Lung (tissue), 12 donors: ENCODE data around the gene FXYD7. TPM values are rescaled to one million over a fixed set of nuclear protein-coding genes. Genes with fewer than 3 reads are reported as not detected.

ENCODE experiments used
- ATAC-seq: fragments of 200-7000 bp; cut with Tn5 transposase; one replicate; pipeline ENCODE4 v1.9.1; 2020; ENCODE audit warnings: moderate number of reproducible peaks; ENCODE audit not compliant: insufficient read depth, low FRiP score
- DNase-seq, 3 donors: peaks; one replicate each; pipeline ENCODE4 v3.0.0-alpha.2; 2013 to 2017
- H3K27ac ChIP-seq, 2 donors: one replicate each; pipeline ENCODE4 v1.5.1; 2013; ENCODE audit warnings: mild to moderate bottlenecking in 2 of 2, moderate library complexity in 2 of 2, control low read depth in 1 of 2, inconsistent platforms in 1 of 2, low read depth in 1 of 2, low read length in 1 of 2
- H3K27me3 ChIP-seq, 3 donors: one replicate each; pipeline ENCODE4 v1.5.1; 2013; ENCODE audit warnings: low read length in 2 of 3; ENCODE audit not compliant: control insufficient read depth in 3 of 3, insufficient read depth in 3 of 3
- H3K36me3 ChIP-seq, 4 donors: one replicate each; pipeline ENCODE4 v1.5.1; 2013; ENCODE audit warnings: low read length in 4 of 4, mild to moderate bottlenecking in 1 of 4, moderate library complexity in 1 of 4; ENCODE audit not compliant: control insufficient read depth in 4 of 4, insufficient read depth in 4 of 4
- H3K4me1 ChIP-seq, 5 donors: one replicate each; pipeline ENCODE4 v1.5.1; 2013; ENCODE audit warnings: low read length in 5 of 5, mild to moderate bottlenecking in 2 of 5, moderate library complexity in 1 of 5; ENCODE audit not compliant: control insufficient read depth in 5 of 5, insufficient read depth in 5 of 5
- H3K4me3 ChIP-seq: one replicate; pipeline ENCODE4 v1.5.1; 2013; ENCODE audit warnings: mild to moderate bottlenecking, control low read depth, moderate library complexity
- H3K9ac ChIP-seq, 2 donors: one replicate each; pipeline ENCODE4 v1.5.1; 2013; ENCODE audit warnings: low read length in 2 of 2, control low read depth in 1 of 2; ENCODE audit not compliant: insufficient read depth in 1 of 2
- H3K9me3 ChIP-seq, 4 donors: one replicate each; pipeline ENCODE4 v1.5.1; 2013; ENCODE audit warnings: low read length in 3 of 4, mild to moderate bottlenecking in 1 of 4, moderate library complexity in 1 of 4; ENCODE audit not compliant: control insufficient read depth in 4 of 4, insufficient read depth in 3 of 4
- WGBS, 2 donors: extraction: QIAGEN DNeasy Blood & Tissue Kit; methylation state at CpG; one replicate each; pipeline ENCODE4 v1.1.7; 2013; 5-methylcytosine and 5-hydroxymethylcytosine counted together
- polyA plus RNA-seq, 2 donors: library from polyadenylated mRNA; stranded (reverse); fragments of 200-250 nt; gene quantifications; one replicate each; pipeline ENCODE4 v1.2.1, GENCODE V29; 2013
- total RNA-seq, 2 donors: library from RNA; depleted of rRNA in 1 of 2; stranded (reverse); fragments of >200 nt in 1 of 2; gene quantifications; one replicate each; pipeline ENCODE4 v1.2.1, GENCODE V29; 2014 to 2021
- TF ChIP-seq, protein P1 (sequence below): IDR thresholded peaks from 2 replicates; pipeline ENCODE4 v1.5.1; 2012; ENCODE audit warnings: mild to moderate bottlenecking; ENCODE audit errors: control extremely low read depth, extremely low read depth
- donor health status: control.
- donor health status: control.
- donor health status: Bipolar disorder and iron deficiency.
- donor health status: healthy.
- donor health status: DM: yes; HTN: yes; CAD: no.

FXYD7 gene
- total and polyA plus RNA-seq, 4 donors: 0.31 to 0.39 TPM; not detected in 2

DNA sequence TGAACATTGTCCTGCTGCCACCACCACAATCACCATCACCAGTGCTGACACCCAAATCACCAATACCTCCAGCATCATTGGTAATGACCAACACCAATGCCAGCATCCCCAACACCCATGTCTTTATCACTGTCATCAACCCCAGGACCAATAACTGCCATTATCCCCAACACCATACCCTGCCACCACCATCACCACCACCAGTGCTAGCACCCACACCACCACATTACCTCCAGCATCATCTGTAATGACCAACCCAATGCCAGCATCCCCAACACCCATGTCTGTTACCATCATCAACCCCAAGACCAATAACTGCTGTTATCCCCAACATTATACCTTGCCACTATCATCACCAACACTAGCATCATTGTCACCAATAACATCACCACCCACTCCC lies 10.8 kb upstream of the FXYD7 start:
- Histone ChIP-seq H3K4me3 (no peak overlapping the region), H3K27ac (no peak overlapping the region), H3K9me3 (no peaks in the 10 kb centered on the region), H3K27me3 (no peaks in the 10 kb centered on the region), H3K9ac (no peak overlapping the region), H3K36me3 (no peaks in the 10 kb centered on the region), H3K4me1 (peaks cover 0 to 8% (median 3%) of the 10 kb centered on the region in 5 donors)
- TF ChIP-seq, protein P1, sequence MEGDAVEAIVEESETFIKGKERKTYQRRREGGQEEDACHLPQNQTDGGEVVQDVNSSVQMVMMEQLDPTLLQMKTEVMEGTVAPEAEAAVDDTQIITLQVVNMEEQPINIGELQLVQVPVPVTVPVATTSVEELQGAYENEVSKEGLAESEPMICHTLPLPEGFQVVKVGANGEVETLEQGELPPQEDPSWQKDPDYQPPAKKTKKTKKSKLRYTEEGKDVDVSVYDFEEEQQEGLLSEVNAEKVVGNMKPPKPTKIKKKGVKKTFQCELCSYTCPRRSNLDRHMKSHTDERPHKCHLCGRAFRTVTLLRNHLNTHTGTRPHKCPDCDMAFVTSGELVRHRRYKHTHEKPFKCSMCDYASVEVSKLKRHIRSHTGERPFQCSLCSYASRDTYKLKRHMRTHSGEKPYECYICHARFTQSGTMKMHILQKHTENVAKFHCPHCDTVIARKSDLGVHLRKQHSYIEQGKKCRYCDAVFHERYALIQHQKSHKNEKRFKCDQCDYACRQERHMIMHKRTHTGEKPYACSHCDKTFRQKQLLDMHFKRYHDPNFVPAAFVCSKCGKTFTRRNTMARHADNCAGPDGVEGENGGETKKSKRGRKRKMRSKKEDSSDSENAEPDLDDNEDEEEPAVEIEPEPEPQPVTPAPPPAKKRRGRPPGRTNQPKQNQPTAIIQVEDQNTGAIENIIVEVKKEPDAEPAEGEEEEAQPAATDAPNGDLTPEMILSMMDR: no peak
- DNase-seq (no peak), ATAC-seq (no peak)

DNA sequence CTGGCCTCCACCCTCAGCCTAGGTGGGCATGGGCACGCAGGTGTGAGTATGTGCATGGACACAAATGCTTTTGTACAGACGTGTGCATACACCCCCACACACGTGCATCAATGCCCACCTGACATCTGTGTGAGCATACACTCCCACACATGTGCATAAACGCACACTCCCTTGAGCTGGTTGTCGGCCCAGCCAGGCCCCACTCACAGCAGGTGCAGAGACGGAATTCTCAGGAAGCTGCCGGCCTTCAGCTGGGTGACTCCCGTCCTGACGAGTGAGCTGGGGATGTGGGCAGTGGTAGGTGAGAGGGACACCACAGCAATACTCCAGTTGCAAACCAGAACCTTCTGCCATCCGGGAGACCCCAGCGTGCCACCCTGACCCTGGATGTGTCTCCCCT lies 9.2 kb upstream of the FXYD7 start:
- TF ChIP-seq, protein P1: no peak
- no peak for DNase-seq
- H3K36me3 ChIP-seq: no peaks in the 10 kb centered on the region
- no peaks in the 10 kb centered on the region for H3K9me3 ChIP-seq
- peaks cover 0 to 16% (median 11%) of the 10 kb centered on the region in 5 donors for H3K4me1 ChIP-seq
- WGBS, 2 donors: 80 to 89% methylated on average over 11 of the region's 11 CpGs
- no peak overlapping the region for H3K9ac ChIP-seq
- H3K4me3 ChIP-seq: no peak overlapping the region
- no peak for ATAC-seq
- no peak overlapping the region for H3K27ac ChIP-seq
- H3K27me3 ChIP-seq: no peaks in the 10 kb centered on the region

DNA sequence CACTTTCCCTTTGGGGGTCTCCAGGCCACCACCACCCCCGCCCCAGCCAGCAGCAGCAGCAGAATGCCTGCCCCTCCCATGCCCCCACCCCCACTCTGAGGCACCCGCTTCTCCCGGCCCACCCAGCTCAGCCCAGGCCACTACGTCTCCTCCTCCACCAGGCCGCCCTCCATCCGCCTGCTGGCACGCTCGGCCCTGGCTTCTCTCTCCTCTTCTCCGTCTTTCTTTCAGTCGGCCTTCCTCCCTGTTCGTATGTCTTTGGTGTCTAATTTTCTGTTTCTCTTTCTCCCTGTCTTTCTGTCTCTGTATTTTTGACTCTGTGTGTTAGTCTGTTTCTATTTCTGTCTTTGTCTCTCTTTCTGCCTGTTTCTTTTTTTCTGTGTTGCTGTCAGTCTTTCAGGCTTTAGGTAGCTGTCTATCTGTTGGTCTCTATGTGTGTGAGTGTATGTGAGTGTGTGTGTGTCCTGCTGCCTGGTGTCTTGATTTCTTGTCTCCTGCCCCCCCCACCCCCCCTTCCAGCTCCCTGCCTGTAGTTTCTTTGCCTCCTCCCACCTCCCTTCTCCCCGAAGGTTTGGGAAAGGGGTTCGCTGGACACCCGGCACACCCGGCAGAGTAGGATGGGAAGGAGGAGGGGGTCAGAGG lies 8.3 kb upstream of the FXYD7 start, which contains the start of gene LGI4:
LGI4 (minus strand) TSS at position 459 of the 642 bp plus-strand sequence; CDS start at position 80, 379 bp downstream.
- no peaks in the 10 kb centered on the region for H3K27me3 ChIP-seq
- peaks cover 0 to 25% (median 11%) of the 10 kb centered on the region in 5 donors for H3K4me1 ChIP-seq
- ATAC-seq (no peak), DNase-seq (no peak)
- no peak within 1 kb of the TSS for H3K4me3 ChIP-seq
- 72 to 86% methylated on average over 14 to 15 of the region's 15 CpGs for WGBS, 2 donors
- no peaks in the 10 kb centered on the region for H3K36me3 ChIP-seq
- peak within 1 kb of the TSS in 1 of 2 donors; percentile 30 for H3K27ac ChIP-seq
- H3K9me3 ChIP-seq: no peaks in the 10 kb centered on the region
- TF ChIP-seq, protein P1: no peak
- H3K9ac ChIP-seq: no peak within 1 kb of the TSS
